Fibroblast of skin of left quadriceps (primary cell): ENCODE measurements around the gene TRPM4.
A peak's percentile ranks its signal among the peaks of the same experiment; 100 is the strongest.
"Not testable (repeated sequence)": the region's sequence is repeated elsewhere in the genome, so short reads cannot be mapped to it uniquely, and the experiment has no call there.

Experiments used
- DNase-seq, 2 experiments: peaks; one replicate each; pipeline ENCODE4 v3.0.0-alpha.2; 2013; ENCODE audit warnings: low read depth in 2 of 2

Gene TRPM4

GRCh38 chr19:49189259-49189658 is 31.7 kb downstream of the TRPM4 start:
- no peak for DNase-seq

DNA sequence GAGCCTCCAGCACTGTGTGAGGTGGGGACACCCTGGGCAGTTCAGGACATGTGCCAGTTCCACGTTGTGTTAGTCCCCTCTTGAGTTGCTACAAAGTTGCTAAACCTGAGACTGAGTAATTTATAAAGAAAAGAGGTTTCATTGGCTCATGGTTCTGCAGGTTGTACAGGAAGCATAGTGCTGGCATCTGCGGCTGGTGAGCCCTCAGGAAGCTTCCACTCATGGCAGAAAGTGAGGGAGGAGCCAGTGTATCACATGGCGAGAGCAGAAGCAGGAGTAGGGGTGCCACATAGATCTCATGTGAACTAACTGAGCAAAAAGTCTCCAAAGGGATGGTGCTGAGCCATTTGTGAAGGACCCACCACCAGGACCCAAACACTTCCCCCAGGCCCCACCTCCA is 33.2 kb downstream of the TRPM4 start:
- DNase-seq = no peak

DNA sequence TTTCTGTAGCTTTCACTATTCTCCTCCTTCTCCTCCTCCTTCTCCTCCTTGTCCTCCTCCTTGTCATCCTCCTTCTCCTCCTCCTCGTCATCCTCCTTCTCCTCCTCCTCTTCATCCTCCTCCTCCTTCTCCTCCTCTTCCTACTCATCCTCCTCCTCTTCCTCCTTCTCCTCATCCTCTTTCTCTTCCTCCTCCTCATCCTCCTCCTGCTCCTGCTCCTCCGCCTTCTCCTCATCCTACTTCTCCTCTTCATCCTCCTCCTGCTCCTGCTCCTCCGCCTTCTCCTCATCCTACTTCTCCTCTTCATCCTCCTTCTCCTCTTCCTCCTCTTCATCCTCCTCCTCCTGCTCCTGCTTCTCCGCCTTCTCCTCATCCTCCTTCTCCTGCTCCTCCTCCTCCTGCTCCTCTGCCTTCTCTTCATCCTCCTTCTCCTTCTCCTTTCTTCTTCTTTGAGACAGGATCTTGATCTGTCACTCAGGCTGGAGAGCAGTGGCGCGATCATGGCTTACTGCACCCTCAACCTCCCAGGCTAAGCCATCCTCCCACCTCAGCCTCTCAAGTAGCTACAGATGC is 36.3 kb downstream of the TRPM4 start:
- no peak for DNase-seq

DNA sequence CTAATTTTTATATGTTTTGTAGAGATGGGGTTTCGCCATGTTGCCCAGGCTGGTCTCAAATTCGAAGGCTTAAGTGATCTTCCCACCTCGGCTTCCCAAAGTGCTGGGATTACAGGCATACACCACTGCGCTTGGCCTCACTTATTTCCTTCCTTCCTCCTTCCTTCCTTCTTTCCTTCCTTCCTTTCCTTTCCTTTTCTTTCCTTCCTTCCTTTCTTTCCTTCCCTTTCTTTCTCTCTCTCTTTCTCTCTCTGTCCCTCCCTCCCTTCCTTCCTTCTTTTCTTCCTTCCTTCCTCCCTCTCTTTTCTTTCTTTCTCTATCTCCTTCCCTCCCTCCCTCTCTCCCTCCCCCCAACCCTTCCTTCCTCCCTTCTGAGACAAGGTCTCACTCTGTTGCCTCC is 36.8 kb downstream of the TRPM4 start:
- no peak for DNase-seq

- DNase-seq = no peak
These were observed 39.1 kb downstream of the TRPM4 start for GRCh38 chr19:49196527-49197240.

DNA sequence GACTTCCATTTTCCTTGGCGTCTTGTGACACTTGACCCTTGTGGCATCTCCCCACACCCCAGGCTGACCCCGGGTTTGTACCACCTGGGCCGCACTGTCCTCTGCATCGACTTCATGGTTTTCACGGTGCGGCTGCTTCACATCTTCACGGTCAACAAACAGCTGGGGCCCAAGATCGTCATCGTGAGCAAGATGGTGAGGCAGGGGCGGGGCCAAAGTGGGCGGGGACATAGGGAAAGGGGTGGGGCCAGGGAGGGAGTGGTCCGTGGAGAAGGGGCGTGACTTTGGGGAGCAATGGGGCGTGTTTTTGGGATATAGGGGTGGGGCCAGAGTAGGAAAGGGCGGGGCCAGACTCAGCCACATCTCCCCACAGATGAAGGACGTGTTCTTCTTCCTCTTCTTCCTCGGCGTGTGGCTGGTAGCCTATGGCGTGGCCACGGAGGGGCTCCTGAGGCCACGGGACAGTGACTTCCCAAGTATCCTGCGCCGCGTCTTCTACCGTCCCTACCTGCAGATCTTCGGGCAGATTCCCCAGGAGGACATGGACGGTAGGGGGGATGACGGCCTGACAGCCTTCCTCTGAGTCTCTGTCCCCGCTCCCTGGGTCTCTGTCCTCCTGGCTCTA is 42.8 kb downstream of the TRPM4 start:
- DNase-seq = no peak

DNA sequence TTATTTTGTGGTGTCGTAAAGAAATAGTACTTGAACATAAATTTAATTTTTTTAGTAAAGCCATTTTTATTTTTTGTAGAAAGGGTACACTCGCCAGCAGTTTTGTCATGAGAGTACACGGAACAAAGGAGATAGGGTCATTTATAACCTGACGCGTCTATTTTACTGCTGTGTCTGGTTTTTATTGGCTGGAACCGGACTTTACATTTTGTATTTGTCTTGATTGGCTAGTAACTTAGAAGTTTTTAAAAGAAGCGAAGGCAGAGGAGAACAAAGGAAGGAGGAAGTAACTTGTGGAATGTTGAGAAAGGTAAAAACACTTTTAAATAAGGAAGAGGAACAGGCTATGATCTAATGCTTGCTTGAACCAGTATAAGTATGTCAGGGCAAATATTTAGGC is 43.5 kb downstream of the TRPM4 start:
- DNase-seq = no peak

DNA sequence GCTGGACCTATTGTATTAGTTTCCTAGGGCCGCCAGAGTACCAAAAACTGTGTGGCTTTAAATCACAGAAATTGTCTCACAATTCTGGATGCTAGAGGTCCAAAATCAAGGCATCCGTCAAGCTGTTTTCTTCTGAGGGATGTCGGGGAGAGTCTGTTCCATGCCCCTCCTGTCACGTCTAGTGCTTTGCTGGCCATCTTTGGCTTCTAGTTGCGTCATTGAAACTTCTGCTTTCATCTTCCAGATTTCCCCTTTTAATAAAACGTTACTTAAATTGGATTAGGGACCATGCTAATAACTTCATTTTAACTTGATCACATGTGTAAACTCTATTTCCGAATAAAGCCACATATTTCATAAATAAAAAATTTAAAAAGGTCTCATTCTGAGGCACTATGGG is 47.5 kb downstream of the TRPM4 start:
- DNase-seq = no peak

- DNase-seq = not testable (repeated sequence)
These were observed 51.9 kb downstream of the TRPM4 start for GRCh38 chr19:49209502-49209901.

DNA sequence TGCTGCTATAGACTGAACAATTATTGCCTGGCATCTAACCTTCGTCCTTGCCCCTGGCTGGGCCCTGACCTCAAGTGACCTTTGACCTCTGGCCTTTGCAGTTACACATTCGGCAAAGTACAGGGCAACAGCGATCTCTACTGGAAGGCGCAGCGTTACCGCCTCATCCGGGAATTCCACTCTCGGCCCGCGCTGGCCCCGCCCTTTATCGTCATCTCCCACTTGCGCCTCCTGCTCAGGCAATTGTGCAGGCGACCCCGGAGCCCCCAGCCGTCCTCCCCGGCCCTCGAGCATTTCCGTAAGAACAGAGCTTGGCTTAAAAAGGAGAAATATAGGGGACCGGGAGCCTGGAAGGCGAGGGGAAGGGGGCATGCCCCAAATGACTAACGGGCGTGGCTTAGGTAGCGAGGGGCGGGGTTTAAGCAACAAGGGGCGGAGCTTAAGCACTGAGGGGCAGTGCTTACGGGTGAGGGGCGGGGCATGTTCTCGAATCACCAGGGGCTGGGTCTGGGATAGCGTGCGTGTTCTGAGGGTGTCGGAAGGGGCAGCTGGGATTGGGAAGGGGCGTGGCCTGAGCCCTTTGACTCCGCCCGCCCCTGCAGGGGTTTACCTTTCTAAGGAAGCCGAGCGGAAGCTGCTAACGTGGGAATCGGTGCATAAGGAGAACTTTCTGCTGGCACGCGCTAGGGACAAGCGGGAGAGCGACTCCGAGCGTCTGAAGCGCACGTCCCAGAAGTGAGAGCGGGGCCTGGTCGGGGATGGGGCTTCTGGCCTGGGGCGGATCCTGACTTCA is 52.7 kb downstream of the TRPM4 start:
- peak in 1 of 2 experiments; percentile 33 for DNase-seq

DNA sequence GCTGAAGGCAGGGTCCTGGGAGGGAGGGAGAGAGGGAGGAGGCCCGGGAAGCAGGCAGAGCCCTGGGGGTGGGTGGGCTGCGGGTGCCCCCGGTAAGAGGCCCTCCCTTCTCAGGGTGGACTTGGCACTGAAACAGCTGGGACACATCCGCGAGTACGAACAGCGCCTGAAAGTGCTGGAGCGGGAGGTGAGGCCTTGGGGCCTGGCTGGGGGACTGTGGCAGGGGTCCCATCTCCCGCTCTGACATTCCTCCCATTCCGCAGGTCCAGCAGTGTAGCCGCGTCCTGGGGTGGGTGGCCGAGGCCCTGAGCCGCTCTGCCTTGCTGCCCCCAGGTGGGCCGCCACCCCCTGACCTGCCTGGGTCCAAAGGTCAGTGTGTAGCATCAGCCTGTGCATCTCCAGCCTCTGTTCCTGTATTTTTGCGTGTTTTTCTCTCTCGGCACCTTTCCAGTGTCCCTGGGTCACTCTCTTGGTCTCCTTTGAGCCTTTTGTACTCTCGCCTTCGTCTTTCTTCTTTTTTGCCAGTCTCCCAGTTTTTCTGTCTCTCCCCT is 53.4 kb downstream of the TRPM4 start:
- DNase-seq = no peak

- DNase-seq = no peak
These were observed 54.6 kb downstream of the TRPM4 start for GRCh38 chr19:49212016-49212701.

GRCh38 chr19:49213791-49214190 is 56.2 kb downstream of the TRPM4 start:
- DNase-seq = no peak

GRCh38 chr19:49214701-49215100 is 57.1 kb downstream of the TRPM4 start:
- DNase-seq = no peak

DNA sequence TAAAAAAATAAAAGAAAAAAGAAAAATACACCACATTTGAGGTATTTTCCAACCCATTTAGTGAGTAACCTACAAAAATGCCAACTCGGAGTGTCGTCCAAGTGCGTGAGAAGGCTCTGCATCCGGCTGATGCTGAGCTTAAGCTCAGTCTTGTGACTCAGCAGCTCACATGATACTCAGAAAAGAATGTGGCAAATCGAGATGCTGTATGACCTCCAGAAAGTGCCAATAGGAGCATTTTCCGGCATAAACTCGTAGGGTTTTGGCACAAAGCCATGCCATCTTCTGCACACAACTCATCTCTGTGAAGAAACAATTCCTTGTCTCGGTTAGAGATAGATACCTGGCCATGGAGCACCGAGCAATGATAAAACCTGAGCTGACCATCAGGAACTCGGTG is 58.5 kb downstream of the TRPM4 start:
- DNase-seq = no peak

DNA sequence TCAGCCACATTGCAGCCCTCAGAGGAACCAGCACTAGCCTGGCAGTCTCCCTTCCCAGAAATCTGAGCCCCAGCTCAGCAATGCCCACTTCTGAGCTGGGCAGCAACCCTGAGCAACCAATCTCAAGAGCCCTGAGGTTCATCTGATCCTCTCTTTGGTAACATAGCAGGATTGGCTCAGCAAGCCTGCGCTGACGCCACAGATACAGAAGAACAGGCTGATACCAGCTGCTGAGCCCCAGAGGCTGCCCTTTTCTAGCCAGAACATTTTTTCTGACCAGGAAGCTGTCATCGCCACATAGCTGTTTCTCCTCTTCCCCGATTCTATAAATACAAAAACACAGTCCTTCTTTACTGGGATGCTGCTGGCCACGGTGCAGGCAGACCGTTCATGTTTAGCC is 59.8 kb downstream of the TRPM4 start:
- no peak for DNase-seq

GRCh38 chr19:49222011-49222410 is 64.4 kb downstream of the TRPM4 start:
- DNase-seq = no peak

DNA sequence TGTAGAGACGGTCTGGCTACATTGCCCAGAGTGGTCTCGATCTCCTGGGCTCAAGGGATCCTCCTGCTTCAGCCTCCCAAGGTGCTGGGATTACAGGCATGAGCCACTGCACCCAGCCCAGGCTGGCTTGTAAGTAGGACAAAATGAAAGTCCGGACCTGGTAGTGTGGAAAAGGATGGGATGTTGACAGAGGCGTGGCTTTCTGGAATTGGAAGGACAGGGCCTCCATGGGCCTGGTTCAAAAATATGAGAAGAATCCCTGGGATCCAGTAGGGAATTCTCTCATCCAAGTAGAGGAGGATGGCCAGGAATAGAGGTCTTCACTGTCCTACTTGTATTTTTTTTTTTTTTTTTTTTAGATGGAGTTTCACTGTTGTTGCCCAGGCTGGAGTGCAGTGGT is 64.9 kb downstream of the TRPM4 start:
- DNase-seq = no peak

DNA sequence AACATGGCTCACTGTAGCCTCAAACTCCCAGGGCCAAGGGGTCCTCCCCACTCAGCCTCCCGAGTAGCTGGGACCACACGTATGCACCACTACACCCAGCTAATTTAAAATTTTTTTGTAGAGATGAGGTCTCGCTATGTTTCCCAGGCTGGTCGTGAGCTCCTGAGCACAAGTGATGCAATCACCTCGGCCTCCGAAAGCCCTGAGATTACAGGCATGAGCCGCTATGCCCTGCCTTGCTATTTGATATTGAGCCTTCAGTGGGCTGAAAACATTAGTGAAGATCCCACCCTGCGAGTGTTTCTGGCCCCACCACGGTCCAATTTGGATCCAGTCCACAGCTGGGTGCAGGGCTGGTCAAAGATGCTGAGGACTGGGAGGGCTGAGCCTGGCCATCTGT is 65.9 kb downstream of the TRPM4 start:
- DNase-seq = no peak

DNA sequence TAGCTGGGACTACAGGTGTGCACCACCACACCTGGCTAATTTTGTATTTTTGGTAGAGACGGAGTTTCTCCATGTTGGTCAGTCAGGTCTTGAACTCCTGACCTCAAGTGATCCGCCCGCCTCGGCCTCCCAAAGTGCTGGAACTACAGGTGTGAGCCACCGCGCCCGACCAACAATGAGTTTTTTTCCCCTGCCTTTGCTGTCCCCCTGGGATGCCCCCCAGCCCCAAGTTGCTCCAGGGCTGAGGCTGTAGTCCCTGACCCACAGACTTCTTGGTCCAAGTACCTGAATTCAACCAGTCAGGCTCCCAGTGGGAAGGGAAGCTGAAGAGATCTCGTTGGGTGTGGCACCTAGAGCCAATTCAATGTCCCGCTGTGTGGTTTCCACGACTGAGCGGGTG is 66.8 kb downstream of the TRPM4 start:
- not testable (repeated sequence) for DNase-seq

DNA sequence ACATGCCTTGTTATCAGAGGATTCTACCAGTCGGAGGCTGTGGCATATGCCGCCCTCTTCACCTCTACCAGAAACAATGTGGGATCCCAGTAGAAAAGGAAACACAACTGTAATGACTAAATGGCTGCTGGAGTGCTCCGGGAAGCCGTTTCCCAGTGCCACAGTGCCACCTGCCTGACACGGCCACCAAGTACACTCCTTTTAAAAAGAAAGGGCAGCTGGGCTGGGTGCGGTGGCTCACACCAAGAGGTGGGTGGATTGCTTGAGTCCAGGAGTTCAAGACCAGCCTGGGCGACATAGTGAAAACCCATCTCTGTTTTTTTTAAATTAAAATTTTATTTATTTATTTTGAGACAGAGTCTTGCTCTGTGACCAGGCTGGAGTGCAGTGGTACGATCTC is 67.3 kb downstream of the TRPM4 start:
- DNase-seq = no peak

GRCh38 chr19:49229416-49229815 is 71.8 kb downstream of the TRPM4 start:
- DNase-seq = no peak
